GM12878 (cell line): ENCODE measurements around the gene SEL1L3. TPM values are rescaled to one million over a fixed set of nuclear protein-coding genes. Genes with fewer than 3 reads are reported as not detected.

ENCODE experiments used
- CBX3 ChIP-seq: fragments of 200-600 bp; sonication (generic); IDR thresholded peaks from 2 replicates; pipeline ENCODE4 v1.6.1; 2016; ENCODE audit warnings: low read depth, borderline replicate concordance
- CREM ChIP-seq: IDR thresholded peaks from 2 replicates; pipeline ENCODE4 v1.6.1; 2014; ENCODE audit warnings: antibody characterized with exemption, low read depth
- DPF2 ChIP-seq: fragments of 450-650 bp; IDR thresholded peaks from 2 replicates; pipeline ENCODE4 v1.6.1; 2017; ENCODE audit warnings: mild to moderate bottlenecking
- E4F1 ChIP-seq: fragments of 450-650 bp; IDR thresholded peaks from 2 replicates; pipeline ENCODE4 v1.6.1; 2018; ENCODE audit warnings: borderline replicate concordance, mild to moderate bottlenecking; ENCODE audit not compliant: partially characterized antibody
- ETV6 ChIP-seq, 2 experiments: fragments of 450-650 bp in 1 of 2; IDR thresholded peaks in 1 of 2; conservative IDR thresholded peaks in 1 of 2; 2 replicates each; pipeline ENCODE4 v1.6.1; 2014; ENCODE audit warnings: antibody characterized with exemption in 1 of 2, borderline replicate concordance in 1 of 2, low read depth in 1 of 2, mild to moderate bottlenecking in 1 of 2, moderate library complexity in 1 of 2
- HDGF ChIP-seq: fragments of 450-650 bp; IDR thresholded peaks from 2 replicates; pipeline ENCODE4 v1.6.1; 2016; ENCODE audit warnings: antibody characterized with exemption
- IKZF1 ChIP-seq: fragments of 450-650 bp; conservative IDR thresholded peaks from 2 replicates; pipeline ENCODE4 v1.6.1; 2017; ENCODE audit warnings: antibody characterized with exemption, mild to moderate bottlenecking
- IKZF2 ChIP-seq, 2 experiments: fragments of 450-650 bp; IDR thresholded peaks; 2 replicates each; pipeline ENCODE4 v1.6.1; 2017; ENCODE audit warnings: mild to moderate bottlenecking in 2 of 2, moderate library complexity in 2 of 2
- JUNB ChIP-seq: IDR thresholded peaks from 2 replicates; pipeline ENCODE4 v1.6.1; 2016; ENCODE audit warnings: antibody characterized with exemption, mild to moderate bottlenecking
- JUND ChIP-seq: IDR thresholded peaks from 2 replicates; pipeline ENCODE4 v1.6.1; 2012; ENCODE audit warnings: low read depth, mild to moderate bottlenecking, low read length, improper control_type of control experiment, moderate library complexity
- NRF1 ChIP-seq: conservative IDR thresholded peaks from 2 replicates; pipeline ENCODE4 v1.6.1; 2011; ENCODE audit warnings: mild to moderate bottlenecking, low read depth, low read length, improper control_type of control experiment
- PML ChIP-seq: IDR thresholded peaks from 2 replicates; pipeline ENCODE4 v1.6.1; 2012; ENCODE audit warnings: low read length, inconsistent platforms
- RUNX3 ChIP-seq: IDR thresholded peaks from 2 replicates; pipeline ENCODE4 v1.6.1; 2012; ENCODE audit warnings: low read length, inconsistent platforms
- SIN3A ChIP-seq: IDR thresholded peaks from 2 replicates; pipeline ENCODE4 v1.6.1; 2012; ENCODE audit warnings: low read depth, low read length, improper control_type of control experiment
- SIX5 ChIP-seq: IDR thresholded peaks from 2 replicates; pipeline ENCODE4 v1.6.1; 2011; ENCODE audit warnings: mild to moderate bottlenecking, low read depth, low read length, moderate library complexity; ENCODE audit not compliant: severe bottlenecking
- SREBF1 ChIP-seq: IDR thresholded peaks from 2 replicates; pipeline ENCODE4 v1.6.1; 2012; ENCODE audit warnings: mild to moderate bottlenecking, low read length
- STAT1 ChIP-seq: fragments of 450-650 bp; conservative IDR thresholded peaks from 2 replicates; pipeline ENCODE4 v1.6.1; 2014; ENCODE audit warnings: antibody characterized with exemption, mild to moderate bottlenecking
- ZZZ3 ChIP-seq: IDR thresholded peaks from 2 replicates; pipeline ENCODE4 v1.6.1; 2011; ENCODE audit warnings: low read depth; ENCODE audit not compliant: control insufficient read depth, insufficient read length
- polyA plus RNA-seq, 11 experiments: library from polyadenylated mRNA; depleted of rRNA in 4 of 11; unstranded in 6 of 11; stranded (reverse) in 5 of 11; fragments of >200 nt; fragmentation: Nextera tagmentation in 4 of 11; fragmentation: Illumina TruSeq in 1 of 11; extraction: Ambion mirVana in 4 of 11; extraction: Trizol in 1 of 11; gene quantifications; 1 replicate in 1 of 11; 2 replicates in 10 of 11; pipeline versions ENCODE4 v1.2.1 to v1.2.3, GENCODE V29; 2011 to 2016; ENCODE audit warnings: inconsistent platforms in 2 of 11, missing spikeins in 2 of 11, low read depth in 1 of 11
- total RNA-seq, 4 experiments: library from RNA; depleted of rRNA in 3 of 4; stranded (reverse); fragments of >200 nt in 3 of 4; fragmentation: Illumina TruSeq in 1 of 4; extraction: Trizol in 1 of 4; gene quantifications; 2 replicates each; pipeline versions ENCODE4 v1.2.1 to v1.2.3, GENCODE V29; 2013 to 2021
- TF ChIP-seq, protein P1 (sequence below): fragments of 450-650 bp; IDR thresholded peaks from 2 replicates; pipeline ENCODE4 v1.6.1; 2016; ENCODE audit warnings: mild to moderate bottlenecking, moderate library complexity, borderline replicate concordance
- TF ChIP-seq, protein P2 (sequence below): fragments of 450-650 bp; IDR thresholded peaks from 2 replicates; pipeline ENCODE4 v1.6.1; 2017; ENCODE audit warnings: low read depth, mild to moderate bottlenecking, moderate library complexity
- TF ChIP-seq, protein P3 (sequence below): IDR thresholded peaks from 2 replicates; pipeline ENCODE4 v1.6.1; 2011; ENCODE audit warnings: mild to moderate bottlenecking, low read depth, low read length, moderate library complexity; ENCODE audit not compliant: insufficient replicate concordance

Gene SEL1L3
- total and polyA plus RNA-seq, 10 of the 15 experiments (the other 5 are each of a cell fraction or from before 2014, with no cell fraction given), result 20.4 to 82.2 (median 47.3) TPM

DNA sequence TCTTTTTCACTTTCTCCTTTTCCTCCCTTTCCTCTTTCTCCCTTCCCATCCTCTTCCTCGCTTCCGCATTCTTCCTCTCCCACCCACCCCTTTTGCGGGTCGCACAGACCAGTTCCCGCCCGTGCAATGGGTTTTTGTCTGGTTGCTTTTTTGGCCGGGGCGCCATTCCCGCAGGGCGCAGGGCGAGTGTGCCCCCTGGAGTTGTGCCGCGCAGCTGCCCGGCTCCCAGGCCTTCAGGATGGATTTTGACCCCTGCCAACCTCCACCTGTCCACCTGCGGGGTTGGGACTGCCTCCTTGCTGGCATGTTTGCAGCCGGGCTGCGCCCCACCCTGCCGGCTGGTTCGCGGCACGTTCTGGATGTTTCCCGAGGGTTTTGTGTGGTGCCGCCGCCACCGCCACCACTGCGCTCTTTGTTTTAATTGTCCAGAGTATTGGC, 578 bp upstream of the SEL1L3 start (continued):
- no peak for TF ChIP-seq E4F1
- no peak for TF ChIP-seq RUNX3
- TF ChIP-seq HDGF, result no peak
- peak; percentile 43 to 67 for TF ChIP-seq IKZF2 (IDR thresholded peaks at IDR 0.05)
- no peak for TF ChIP-seq JUNB
- TF ChIP-seq DPF2, result 0 out of 2 replicates have a peak, but pooled peaks have one; percentile 16
- TF ChIP-seq ZZZ3, result no peak
- TF ChIP-seq CREM, result no peak
- TF ChIP-seq PML, result no peak
- no peak for TF ChIP-seq ETV6 (conservative IDR thresholded peaks at IDR 0.05 in 1 of 2, IDR thresholded peaks at IDR 0.05 in 1 of 2; ENCODE audit: borderline replicate concordance in 1 of 2, low read depth in 1 of 2)
- no peak for TF ChIP-seq JUND
- TF ChIP-seq, protein P1, sequence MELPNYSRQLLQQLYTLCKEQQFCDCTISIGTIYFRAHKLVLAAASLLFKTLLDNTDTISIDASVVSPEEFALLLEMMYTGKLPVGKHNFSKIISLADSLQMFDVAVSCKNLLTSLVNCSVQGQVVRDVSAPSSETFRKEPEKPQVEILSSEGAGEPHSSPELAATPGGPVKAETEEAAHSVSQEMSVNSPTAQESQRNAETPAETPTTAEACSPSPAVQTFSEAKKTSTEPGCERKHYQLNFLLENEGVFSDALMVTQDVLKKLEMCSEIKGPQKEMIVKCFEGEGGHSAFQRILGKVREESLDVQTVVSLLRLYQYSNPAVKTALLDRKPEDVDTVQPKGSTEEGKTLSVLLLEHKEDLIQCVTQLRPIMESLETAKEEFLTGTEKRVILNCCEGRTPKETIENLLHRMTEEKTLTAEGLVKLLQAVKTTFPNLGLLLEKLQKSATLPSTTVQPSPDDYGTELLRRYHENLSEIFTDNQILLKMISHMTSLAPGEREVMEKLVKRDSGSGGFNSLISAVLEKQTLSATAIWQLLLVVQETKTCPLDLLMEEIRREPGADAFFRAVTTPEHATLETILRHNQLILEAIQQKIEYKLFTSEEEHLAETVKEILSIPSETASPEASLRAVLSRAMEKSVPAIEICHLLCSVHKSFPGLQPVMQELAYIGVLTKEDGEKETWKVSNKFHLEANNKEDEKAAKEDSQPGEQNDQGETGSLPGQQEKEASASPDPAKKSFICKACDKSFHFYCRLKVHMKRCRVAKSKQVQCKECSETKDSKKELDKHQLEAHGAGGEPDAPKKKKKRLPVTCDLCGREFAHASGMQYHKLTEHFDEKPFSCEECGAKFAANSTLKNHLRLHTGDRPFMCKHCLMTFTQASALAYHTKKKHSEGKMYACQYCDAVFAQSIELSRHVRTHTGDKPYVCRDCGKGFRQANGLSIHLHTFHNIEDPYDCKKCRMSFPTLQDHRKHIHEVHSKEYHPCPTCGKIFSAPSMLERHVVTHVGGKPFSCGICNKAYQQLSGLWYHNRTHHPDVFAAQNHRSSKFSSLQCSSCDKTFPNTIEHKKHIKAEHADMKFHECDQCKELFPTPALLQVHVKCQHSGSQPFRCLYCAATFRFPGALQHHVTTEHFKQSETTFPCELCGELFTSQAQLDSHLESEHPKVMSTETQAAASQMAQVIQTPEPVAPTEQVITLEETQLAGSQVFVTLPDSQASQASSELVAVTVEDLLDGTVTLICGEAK, result no peak
- peak; percentile 17 for TF ChIP-seq IKZF1
- no peak for TF ChIP-seq SIX5
- TF ChIP-seq SREBF1, result no peak
- TF ChIP-seq NRF1, result no peak
- TF ChIP-seq STAT1, result no peak
- TF ChIP-seq SIN3A, result no peak
- TF ChIP-seq, protein P2, sequence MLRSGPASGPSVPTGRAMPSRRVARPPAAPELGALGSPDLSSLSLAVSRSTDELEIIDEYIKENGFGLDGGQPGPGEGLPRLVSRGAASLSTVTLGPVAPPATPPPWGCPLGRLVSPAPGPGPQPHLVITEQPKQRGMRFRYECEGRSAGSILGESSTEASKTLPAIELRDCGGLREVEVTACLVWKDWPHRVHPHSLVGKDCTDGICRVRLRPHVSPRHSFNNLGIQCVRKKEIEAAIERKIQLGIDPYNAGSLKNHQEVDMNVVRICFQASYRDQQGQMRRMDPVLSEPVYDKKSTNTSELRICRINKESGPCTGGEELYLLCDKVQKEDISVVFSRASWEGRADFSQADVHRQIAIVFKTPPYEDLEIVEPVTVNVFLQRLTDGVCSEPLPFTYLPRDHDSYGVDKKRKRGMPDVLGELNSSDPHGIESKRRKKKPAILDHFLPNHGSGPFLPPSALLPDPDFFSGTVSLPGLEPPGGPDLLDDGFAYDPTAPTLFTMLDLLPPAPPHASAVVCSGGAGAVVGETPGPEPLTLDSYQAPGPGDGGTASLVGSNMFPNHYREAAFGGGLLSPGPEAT, result no peak
- TF ChIP-seq, protein P3, sequence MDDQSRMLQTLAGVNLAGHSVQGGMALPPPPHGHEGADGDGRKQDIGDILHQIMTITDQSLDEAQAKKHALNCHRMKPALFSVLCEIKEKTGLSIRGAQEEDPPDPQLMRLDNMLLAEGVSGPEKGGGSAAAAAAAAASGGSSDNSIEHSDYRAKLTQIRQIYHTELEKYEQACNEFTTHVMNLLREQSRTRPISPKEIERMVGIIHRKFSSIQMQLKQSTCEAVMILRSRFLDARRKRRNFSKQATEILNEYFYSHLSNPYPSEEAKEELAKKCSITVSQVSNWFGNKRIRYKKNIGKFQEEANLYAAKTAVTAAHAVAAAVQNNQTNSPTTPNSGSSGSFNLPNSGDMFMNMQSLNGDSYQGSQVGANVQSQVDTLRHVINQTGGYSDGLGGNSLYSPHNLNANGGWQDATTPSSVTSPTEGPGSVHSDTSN, result no peak
- TF ChIP-seq CBX3, result no peak
